ENCODE measurements around the gene ALDH1A1.

- TF ChIP-seq CTCF (conservative IDR thresholded peaks at IDR 0.05) (no peak), EZH2 (IDR thresholded peaks at IDR 0.05; ENCODE audit: low read depth) (no peak)
These were observed 24.8 kb downstream of the ALDH1A1 start for GRCh38 chr9:72928042-72928507.

Measured in PC-9 (cell line).